ENCODE measurements around the gene SUSD3.
A peak's percentile ranks its signal among the peaks of the same experiment; 100 is the strongest.

SUSD3 gene

GRCh38 chr9:93076101-93076791 is 17.7 kb downstream of the SUSD3 start:
- no peak for DNase-seq (ENCODE audit: low read depth)

- no peak for DNase-seq (ENCODE audit: low read depth)
Observed at GRCh38 chr9:93076792-93077128, 18.3 kb downstream of the SUSD3 start.

- DNase-seq (ENCODE audit: low read depth): no peak
Observed at GRCh38 chr9:93077367-93077766, 18.9 kb downstream of the SUSD3 start.

GRCh38 chr9:93077811-93078210 is 19.3 kb downstream of the SUSD3 start:
- no peak for DNase-seq (ENCODE audit: low read depth)

GRCh38 chr9:93079371-93079770 is 20.9 kb downstream of the SUSD3 start:
- no peak for DNase-seq (ENCODE audit: low read depth)

- DNase-seq (ENCODE audit: low read depth): no peak
Observed at GRCh38 chr9:93080406-93080805, 21.9 kb downstream of the SUSD3 start.

- peak; percentile 55 for DNase-seq (ENCODE audit: low read depth)
Observed at GRCh38 chr9:93081081-93081529, 22.6 kb downstream of the SUSD3 start.

GRCh38 chr9:93081931-93082330 is 23.4 kb downstream of the SUSD3 start:
- peak; percentile 48 for DNase-seq (ENCODE audit: low read depth)

- no peak for DNase-seq (ENCODE audit: low read depth)
Observed at GRCh38 chr9:93082841-93083411, 24.4 kb downstream of the SUSD3 start.

- no peak for DNase-seq (ENCODE audit: low read depth)
Observed at GRCh38 chr9:93083592-93084470, 25.3 kb downstream of the SUSD3 start.

- no peak for DNase-seq (ENCODE audit: low read depth)
Observed at GRCh38 chr9:93084471-93084881, 26.0 kb downstream of the SUSD3 start.

- DNase-seq (ENCODE audit: low read depth): no peak
Observed at GRCh38 chr9:93085676-93086075, 27.2 kb downstream of the SUSD3 start.

GRCh38 chr9:93086447-93087224 is 28.1 kb downstream of the SUSD3 start:
- no peak for DNase-seq (ENCODE audit: low read depth)

GRCh38 chr9:93087971-93088655 is 29.6 kb downstream of the SUSD3 start:
- no peak for DNase-seq (ENCODE audit: low read depth)

GRCh38 chr9:93088656-93089015 is 30.1 kb downstream of the SUSD3 start:
- no peak for DNase-seq (ENCODE audit: low read depth)

GRCh38 chr9:93089024-93089423 is 30.5 kb downstream of the SUSD3 start:
- no peak for DNase-seq (ENCODE audit: low read depth)

- DNase-seq (ENCODE audit: low read depth): no peak
Observed at GRCh38 chr9:93089481-93089991, 31.0 kb downstream of the SUSD3 start.

GRCh38 chr9:93090091-93090655 is 31.7 kb downstream of the SUSD3 start:
- DNase-seq (ENCODE audit: low read depth): no peak

GRCh38 chr9:93091056-93091452 is 32.6 kb downstream of the SUSD3 start:
- DNase-seq (ENCODE audit: low read depth): no peak

- peak; percentile 72 for DNase-seq (ENCODE audit: low read depth)
Observed at GRCh38 chr9:93091453-93092081, 33.1 kb downstream of the SUSD3 start.

Measured in fibroblast of gingiva (primary cell).